GM03348 (cell line): ENCODE results near the gene ARCN1.
A peak's percentile ranks its signal among the peaks of the same experiment; 100 is the strongest.

Experiments used
- DNase-seq: peaks from one replicate; pipeline ENCODE4 v3.0.0; 2012; ENCODE audit warnings: low spot score

Gene ARCN1

DNA sequence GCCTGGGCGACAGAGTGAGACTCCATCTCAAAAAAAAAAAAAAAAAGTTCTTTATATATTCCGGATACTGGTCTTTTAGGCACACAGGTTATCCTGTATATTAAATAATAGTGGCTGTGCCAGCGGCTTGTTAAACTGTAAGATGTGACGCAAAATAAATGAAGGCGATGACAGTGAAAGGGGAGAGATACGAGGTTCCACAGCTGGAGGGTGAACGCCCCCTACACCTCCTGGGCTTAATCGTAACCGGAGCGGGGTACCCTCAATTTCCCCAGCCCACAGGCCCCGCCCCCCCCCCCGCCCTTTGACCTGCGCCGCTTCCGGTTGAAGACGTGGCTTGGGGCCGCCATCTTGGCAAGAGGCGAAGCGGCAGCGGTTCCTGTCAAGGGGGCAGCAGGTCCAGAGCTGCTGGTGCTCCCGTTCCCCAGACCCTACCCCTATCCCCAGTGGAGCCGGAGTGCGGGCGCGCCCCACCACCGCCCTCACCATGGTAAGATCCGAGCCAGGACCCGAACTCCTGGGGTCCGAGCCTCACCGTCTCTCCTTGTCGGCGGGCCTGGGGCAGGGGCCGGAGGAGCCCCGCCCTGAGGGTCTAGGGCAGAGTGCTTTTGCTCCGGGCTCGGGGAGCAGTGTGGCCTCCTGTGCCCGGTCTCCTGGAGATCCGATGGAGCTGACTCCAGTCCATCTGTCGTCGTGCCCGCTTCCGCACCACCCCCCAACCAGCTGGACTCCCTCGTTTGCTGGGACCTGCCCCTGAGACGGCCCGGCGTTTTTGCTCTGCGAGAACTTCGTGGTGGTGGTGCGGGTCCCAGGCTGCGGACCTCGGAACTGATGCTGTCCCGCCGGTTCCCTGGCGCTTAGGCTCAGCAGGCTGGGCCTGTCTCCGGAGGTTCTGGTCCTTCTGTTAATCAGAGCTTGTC is at the start of gene ARCN1:
TSS of gene ARCN1 (plus strand) at position 349 of the 920 bp plus-strand sequence. CDS start at position 488, 139 bp downstream.
- DNase-seq: peak; percentile 92

DNA sequence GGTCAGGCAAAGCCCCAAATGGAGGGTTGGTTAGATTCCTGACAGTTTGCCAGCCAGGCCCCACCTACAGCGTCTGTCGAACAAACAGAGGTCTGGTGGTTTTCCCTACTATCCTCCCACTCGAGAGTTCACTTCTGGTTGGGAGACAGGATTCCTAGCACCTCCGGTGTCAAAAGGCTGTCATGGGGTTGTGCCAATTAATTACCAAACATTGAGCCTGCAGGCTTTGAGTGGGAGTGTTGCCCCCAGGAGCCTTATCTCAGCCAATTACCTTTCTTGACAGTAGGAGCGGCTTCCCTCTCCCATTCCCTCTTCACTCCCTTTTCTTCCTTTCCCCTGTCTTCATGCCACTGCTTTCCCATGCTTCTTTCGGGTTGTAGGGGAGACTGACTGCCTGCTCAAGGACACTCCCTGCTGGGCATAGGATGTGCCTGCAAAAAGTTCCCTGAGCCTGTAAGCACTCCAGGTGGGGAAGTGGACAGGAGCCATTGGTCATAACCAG is 49.6 kb upstream of the ARCN1 start:
- DNase-seq: peak; percentile 66

DNA sequence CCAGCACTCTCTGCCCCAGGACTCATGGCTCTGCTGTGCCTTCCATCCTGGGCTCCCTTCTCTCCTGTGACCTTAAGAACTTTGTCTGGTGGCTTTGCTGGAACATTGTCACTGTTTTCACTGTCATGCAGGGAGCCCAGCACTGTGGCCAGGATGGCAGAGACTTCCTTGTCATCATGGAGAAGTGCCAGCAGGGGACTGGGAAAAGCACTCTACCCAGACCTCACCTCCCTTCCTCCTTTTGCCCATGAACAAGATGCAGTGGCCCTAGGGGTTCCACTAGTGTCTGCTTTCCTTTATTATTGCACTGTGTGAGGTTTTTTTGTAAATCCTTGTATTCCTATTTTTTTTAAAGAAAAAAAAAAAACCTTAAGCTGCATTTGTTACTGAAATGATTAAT is 47.9 kb upstream of the ARCN1 start:
- no peak for DNase-seq

DNA sequence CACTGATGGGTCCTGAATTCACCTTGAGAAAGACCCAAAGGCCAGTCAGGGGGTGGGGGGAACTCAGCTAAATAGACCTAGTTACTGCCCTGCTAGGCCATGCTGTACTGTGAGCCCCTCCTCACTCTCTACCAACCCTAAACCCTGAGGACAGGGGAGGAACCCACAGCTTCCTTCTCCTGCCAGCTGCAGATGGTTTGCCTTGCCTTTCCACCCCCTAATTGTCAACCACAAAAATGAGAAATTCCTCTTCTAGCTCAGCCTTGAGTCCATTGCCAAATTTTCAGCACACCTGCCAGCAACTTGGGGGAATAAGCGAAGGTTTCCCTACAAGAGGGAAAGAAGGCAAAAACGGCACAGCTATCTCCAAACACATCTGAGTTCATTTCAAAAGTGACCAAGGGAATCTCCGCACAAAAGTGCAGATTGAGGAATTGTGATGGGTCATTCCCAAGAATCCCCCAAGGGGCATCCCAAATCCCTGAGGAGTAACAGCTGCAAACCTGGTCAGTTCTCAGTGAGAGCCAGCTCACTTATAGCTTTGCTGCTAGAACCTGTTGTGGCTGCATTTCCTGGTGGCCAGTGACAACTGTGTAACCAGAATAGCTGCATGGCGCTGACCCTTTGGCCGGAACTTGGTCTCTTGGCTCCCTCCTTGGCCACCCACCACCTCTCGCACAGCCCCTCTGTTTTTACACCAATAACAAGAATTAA is 47.3 kb upstream of the ARCN1 start:
- DNase-seq: peak; percentile 31

DNA sequence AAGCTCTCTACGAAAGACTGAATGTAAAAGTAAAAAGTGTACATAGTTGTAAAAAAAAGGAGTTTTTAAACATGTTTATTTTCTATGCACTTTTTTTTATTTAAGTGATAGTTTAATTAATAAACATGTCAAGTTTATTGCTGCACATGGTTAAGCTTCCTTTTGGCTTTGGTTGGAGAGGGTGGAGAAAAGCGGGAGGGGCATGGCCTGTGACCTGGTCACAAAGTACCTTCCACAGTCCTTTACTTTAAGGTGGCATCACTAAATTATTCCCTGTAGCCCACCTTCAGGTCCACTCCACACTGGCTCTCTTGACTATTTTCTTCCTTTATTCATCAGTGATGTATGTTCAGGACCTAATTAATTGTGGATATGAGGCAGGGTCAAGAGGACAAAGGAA is 45.5 kb upstream of the ARCN1 start:
- no peak for DNase-seq

DNA sequence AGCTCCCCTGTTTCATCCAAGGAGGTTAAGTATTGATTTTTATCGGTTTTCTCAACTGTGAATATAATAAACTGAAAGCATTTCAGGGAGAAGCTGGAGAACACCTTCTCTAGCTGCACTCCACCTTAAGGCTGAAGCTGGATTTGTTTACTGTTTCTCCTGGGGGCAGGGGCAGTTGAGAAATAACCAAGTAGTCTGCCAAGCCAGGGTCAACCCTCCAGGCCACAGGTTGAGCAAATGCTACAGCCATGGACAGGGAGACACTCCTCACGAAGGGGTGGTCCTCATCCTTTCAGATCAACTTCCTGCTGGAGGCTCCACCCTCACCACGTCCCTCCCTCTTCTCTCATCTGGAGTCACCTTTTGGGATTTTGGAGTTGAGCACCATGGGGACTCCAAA is 45.1 kb upstream of the ARCN1 start, which contains the start of gene TTC36:
TSS of gene TTC36 (plus strand) at position 366 of the 400 bp plus-strand sequence. CDS start at position 387, 21 bp downstream.
- DNase-seq: no peak

DNA sequence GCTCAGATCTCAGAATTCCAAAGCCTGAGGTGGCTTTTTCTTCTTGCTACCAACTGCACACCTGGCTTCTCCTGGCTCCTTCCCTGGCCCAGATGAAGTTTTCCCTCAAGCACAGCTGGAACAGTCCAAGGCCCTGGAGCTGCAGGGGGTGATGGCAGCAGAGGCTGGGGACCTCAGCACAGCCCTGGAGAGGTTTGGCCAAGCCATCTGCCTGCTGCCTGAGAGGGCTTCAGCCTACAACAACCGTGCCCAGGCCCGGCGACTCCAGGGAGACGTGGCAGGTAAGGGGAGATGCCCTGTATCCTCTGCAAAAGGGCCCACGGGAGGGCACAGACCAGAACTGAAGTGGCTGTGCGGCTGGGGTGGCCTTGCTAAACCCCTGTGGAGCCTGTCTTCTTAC is 43.7 kb upstream of the ARCN1 start:
- no peak for DNase-seq

DNA sequence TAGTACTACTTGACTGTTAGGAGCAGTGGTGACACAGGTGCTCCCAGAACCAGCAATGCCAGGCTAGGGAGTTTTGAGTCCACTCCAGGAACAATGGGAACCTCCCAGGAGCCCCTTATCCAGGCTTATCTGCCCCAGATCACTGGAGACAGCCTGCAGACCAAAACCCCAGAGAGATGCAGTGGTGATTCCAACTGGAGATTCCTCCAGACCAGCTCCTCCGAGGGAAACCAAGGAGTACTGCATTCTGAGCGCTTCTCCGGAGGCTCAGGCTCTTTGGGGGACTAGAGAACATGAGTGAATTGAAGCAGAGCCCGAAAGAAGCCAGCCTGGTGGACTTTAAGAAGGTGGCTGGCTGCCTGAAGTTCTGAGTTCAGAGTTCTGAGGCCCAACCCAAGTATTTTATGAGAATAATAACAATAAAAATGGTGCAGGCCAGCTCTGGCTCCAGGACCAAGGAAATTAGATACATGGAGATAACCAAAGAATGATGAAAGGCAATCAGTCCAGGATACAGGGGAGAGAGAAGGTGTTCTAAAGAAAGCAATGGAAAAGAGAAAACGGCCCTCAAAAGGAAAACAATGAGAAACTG is 42.5 kb upstream of the ARCN1 start:
- no peak for DNase-seq

DNA sequence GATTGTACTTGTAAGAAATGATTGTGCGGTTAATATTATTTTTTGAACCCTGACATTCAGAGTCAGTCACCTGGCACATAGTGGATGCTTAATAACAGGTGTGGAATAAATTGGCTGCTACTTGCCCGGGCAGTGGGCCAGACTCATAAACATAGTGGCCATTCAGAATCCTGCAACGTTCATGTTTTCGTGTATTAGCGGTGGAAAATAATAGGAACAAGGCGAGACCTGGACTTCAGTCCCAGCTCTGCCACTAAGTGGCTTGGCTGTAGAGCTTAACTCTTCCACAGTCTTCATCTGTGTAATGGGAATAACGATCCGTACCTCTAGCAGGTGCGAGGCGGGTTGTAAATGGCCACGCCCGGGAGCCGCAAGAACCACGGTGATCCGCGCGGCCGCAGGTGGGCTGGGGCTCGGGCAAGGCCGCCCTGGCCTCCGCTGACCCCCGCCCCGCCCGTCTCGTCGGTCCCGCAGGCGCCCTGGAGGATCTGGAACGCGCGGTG is 42.0 kb upstream of the ARCN1 start:
- no peak for DNase-seq

DNA sequence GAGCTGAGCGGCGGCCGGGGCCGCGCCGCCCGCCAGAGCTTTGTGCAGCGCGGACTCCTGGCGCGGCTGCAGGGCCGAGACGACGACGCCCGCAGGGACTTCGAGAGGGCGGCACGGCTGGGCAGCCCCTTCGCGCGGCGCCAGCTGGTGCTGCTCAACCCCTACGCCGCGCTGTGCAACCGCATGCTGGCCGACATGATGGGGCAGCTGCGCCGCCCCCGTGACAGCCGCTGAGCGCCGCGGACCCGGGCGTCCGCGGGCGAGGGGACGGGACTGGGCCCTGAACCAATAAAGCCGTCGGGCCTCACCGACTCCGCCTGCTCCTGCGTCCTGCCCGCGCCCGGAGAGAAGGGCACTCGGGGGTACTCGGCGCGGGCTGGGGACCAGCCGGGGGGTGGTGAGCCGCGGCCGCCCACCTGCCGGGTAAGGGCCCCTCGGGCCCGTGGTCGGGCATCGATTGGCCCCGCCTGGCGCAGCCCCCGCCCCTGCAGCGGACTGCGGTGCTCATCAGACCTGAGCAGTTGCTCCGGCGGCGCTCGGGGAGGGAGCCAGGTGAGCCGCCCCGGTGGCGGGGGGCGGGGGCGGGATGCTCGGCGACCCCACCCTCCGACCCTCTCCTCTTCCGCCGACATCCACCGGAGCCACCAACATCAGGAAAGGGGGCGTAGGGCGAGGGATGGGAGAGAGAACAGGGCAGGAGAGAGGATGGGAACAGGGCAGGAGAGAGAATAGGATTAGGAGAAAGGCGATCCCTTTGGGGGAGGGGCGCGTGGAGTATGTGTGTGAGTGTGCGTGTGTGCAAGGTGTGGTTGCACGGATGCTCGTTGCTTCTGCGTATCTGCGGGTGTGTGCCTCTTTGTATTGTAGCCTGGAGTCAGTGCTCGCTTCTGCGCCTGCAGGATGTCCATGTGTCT is 41.3 kb upstream of the ARCN1 start, which contains the start of gene TMEM25:
TSS of gene TMEM25 (plus strand) at position 510 of the 914 bp plus-strand sequence. CDS start 610 bp downstream, outside the sequence.
- DNase-seq: peak; percentile 80

DNA sequence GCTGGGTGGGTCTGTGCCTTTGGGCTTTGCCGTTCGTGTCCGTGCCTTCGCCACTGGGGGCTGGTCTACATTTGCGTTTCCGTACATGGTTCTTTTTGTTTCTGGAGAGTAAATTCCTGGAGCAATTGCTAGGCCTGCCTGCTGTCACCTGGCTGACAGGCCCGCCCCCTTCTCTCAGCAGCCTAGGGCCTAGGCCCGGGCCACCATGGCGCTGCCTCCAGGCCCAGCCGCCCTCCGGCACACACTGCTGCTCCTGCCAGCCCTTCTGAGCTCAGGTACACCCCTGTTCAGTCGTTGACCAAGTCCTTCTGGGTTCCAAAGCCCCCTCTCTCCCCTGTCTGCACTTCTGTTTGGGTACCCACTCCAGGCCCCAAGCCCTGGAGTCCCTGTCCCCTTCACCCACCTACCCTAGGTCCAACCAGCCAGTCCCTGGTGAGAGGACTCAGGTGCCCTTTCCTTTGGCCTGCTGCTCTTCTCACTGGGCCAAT is 40.6 kb upstream of the ARCN1 start:
- no peak for DNase-seq

DNA sequence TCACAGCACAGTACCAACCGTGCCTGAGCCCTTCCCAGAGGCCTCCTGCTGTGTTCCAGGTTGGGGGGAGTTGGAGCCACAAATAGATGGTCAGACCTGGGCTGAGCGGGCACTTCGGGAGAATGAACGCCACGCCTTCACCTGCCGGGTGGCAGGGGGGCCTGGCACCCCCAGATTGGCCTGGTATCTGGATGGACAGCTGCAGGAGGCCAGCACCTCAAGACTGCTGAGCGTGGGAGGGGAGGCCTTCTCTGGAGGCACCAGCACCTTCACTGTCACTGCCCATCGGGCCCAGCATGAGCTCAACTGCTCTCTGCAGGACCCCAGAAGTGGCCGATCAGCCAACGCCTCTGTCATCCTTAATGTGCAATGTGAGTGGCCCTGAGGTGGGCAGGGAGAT is 40.1 kb upstream of the ARCN1 start:
- DNase-seq: no peak

DNA sequence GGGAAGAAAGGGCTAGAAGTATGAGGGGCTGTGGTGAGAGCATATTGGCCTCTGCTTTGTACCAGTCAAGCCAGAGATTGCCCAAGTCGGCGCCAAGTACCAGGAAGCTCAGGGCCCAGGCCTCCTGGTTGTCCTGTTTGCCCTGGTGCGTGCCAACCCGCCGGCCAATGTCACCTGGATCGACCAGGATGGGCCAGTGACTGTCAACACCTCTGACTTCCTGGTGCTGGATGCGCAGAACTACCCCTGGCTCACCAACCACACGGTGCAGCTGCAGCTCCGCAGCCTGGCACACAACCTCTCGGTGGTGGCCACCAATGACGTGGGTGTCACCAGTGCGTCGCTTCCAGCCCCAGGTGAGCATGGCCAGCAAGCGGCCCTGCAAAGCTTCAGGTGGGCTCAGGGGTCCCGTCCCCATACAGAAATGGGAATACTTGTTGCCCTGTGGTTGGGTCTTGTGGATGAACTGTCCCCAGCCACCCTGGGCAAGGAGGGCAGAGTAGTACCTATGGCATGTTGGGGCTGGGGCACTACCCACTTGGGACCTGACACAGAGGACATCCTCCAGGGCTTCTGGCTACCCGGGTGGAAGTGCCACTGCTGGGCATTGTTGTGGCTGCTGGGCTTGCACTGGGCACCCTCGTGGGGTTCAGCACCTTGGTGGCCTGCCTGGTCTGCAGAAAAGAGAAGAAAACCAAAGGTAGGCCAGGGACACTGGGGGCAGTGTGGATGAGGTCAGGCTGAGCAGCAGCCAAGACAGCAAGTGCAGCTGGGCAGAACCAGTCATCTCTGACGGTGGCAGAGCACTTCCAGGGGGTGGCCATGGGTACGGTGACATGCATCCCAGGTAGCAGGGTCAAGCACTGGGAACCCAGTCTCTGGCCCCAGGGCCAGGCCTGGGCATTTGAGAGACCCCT is 39.1 kb upstream of the ARCN1 start:
- DNase-seq: no peak

DNA sequence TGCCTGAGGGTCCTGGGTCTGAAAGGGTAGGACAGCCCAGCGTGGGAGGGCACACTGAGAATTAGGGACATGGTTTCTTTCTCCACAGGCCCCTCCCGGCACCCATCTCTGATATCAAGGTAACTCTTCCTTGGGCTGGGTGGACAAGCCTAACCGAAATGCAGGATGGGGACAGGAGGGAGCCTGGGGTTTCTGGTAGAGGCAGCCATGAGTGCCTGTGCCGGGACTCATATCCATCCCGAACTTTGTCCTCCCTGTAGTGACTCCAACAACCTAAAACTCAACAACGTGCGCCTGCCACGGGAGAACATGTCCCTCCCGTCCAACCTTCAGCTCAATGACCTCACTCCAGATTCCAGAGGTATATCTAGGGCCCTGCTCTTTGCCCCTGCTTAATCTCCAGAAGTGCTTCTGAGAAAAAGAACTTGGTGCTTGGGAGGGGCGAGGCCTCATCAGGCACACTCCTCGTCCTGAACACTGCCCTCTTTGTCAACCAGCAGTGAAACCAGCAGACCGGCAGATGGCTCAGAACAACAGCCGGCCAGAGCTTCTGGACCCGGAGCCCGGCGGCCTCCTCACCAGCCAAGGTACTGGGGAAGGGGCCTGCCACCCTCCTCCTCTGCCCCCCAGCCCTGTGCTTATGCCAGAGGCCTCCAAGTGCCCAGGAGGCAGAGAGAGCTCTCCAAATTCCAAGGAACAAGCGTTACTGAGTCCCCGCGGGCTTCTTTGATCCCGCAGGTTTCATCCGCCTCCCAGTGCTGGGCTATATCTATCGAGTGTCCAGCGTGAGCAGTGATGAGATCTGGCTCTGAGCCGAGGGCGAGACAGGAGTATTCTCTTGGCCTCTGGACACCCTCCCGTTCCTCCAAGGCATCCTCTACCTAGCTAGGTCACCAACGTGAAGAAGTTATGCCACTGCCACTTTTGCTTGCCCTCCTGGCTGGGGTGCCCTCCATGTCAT is 38.2 kb upstream of the ARCN1 start:
- no peak for DNase-seq

DNA sequence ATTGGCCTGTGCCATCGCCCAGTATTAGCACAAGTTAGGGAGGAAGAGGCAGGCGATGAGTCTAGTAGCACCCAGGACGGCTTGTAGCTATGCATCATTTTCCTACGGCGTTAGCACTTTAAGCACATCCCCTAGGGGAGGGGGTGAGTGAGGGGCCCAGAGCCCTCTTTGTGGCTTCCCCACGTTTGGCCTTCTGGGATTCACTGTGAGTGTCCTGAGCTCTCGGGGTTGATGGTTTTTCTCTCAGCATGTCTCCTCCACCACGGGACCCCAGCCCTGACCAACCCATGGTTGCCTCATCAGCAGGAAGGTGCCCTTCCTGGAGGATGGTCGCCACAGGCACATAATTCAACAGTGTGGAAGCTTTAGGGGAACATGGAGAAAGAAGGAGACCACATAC is 36.9 kb upstream of the ARCN1 start:
- DNase-seq: no peak

DNA sequence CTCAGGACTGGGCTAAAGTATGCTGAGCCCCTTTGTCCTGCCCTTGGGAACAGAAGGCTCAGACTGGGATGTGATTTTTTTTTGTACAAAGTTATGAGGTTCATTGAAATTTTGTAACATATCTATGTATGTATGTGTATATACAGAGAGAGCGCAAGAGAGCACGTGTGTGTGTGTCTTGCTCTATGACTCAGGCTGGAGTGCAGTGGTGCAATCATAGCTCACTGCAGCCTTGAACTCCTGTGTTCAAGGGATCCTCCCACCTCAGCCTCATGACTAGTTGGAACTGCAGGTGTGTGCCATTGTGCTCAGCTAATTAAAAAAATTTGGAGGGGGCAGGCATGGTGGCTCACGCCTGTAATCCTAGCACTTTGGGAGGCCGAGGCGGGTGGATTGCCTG is 35.5 kb upstream of the ARCN1 start:
- no peak for DNase-seq

DNA sequence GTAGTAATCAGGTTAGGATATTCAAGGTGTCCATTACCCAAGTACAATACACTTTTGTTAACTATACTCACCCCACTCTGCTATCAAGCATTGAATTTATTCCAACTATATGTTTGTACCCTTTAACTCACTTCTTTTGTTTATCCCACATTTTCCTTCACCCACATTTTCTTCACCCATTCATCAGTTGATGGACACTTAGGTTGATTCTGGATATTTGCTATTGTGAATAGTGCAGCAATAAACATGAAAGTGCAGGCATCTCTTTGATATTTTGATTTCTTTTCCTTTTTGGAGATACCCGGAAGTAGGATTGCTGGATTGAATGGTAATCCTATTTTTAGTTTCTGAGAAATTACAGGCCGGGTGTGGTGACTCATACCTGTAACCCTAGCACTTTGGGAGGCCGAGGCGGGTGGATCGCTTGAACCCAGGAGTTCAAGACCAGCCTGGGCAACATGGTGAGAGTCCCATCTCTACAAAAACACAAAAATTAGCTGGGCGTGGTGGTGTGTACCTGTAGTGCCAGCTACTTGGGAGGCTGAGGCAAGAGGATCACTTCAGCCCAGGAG is 34.7 kb upstream of the ARCN1 start:
- no peak for DNase-seq

DNA sequence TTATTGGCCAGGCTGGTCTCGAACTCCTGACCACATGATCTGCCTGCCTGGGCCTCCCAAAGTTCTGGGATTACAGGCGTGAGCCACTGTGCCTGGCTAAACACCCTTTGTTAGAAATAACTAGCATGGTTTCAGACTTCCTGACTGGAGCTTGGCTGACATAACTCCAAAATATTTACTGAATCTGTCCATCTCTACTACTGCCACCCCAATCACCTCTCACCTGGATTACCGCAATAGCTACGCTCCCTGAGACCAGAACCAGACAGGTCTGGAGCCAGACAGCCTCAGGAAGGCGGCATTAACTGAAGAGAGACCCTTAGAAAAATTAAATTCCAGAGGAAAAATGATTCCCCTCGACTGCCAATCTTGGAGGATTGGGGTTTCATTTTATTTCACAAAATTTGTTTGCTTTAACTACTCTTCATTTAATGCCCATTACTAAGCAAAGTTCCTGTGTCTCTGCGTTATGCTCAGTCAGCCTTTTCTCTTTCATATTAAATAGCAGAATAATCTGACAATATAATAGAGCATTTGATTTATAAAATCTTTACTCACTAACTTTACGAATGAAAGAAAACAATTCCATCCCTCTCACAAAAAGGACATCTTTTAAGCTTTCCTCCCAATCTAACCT is 28.1 kb upstream of the ARCN1 start:
- no peak for DNase-seq
